IMR-90 (cell line): ENCODE data around the gene TNFRSF11A.

Experiments used
- BHLHE40 ChIP-seq: fragments of 150-350 bp; IDR thresholded peaks from 2 replicates; pipeline ENCODE4 v1.6.1; 2016; ENCODE audit warnings: mild to moderate bottlenecking, low read depth, low read length
- CEBPB ChIP-seq: IDR thresholded peaks from 2 replicates; pipeline ENCODE4 v1.6.1; 2012; ENCODE audit warnings: low read depth, low read length, improper control_type of control experiment
- FOS ChIP-seq: fragments of 150-350 bp; IDR thresholded peaks from 2 replicates; pipeline ENCODE4 v1.6.1; 2016; ENCODE audit warnings: low read depth, low read length
- MAZ ChIP-seq: IDR thresholded peaks from 2 replicates; pipeline ENCODE4 v1.6.1; 2012; ENCODE audit warnings: low read depth, mild to moderate bottlenecking, low read length, improper control_type of control experiment, moderate library complexity, borderline replicate concordance
- MXI1 ChIP-seq: IDR thresholded peaks from 2 replicates; pipeline ENCODE4 v1.6.1; 2012; ENCODE audit warnings: low read depth, mild to moderate bottlenecking, low read length, moderate library complexity, borderline replicate concordance
- POLR2A ChIP-seq: IDR thresholded peaks from 2 replicates; pipeline ENCODE4 v1.6.1; 2012; ENCODE audit warnings: mild to moderate bottlenecking, low read depth, low read length
- RAD21 ChIP-seq: IDR thresholded peaks from 2 replicates; pipeline ENCODE4 v1.6.1; 2012; ENCODE audit warnings: low read length, improper control_type of control experiment
- RFX5 ChIP-seq: IDR thresholded peaks from 2 replicates; pipeline ENCODE4 v1.8.0; 2012; ENCODE audit warnings: low read depth, mild to moderate bottlenecking, low read length, moderate library complexity
- SMC3 ChIP-seq: fragments of 150-350 bp; IDR thresholded peaks from 2 replicates; pipeline ENCODE4 v1.6.1; 2016; ENCODE audit warnings: low read depth, mild to moderate bottlenecking, antibody characterized with exemption, low read length, moderate library complexity
- TF ChIP-seq, protein P1 (sequence below): conservative IDR thresholded peaks from 2 replicates; pipeline ENCODE4 v1.5.1; 2012; ENCODE audit warnings: mild to moderate bottlenecking, low read depth, low read length, improper control_type of control experiment
- TF ChIP-seq, protein P2 (sequence below): fragments of 150-350 bp; IDR thresholded peaks from 2 replicates; pipeline ENCODE4 v1.6.1; 2016; ENCODE audit warnings: low read depth, mild to moderate bottlenecking, low read length, moderate library complexity, borderline replicate concordance
- TF ChIP-seq, protein P3 (sequence below): fragments of 150-350 bp; IDR thresholded peaks from 2 replicates; pipeline ENCODE4 v1.6.1; 2017; ENCODE audit warnings: mild to moderate bottlenecking, antibody characterized with exemption, low read length, low read depth

GRCh38 chr18:62384068-62384467 lies 59.0 kb downstream of the TNFRSF11A start:
- TF ChIP-seq, protein P1, sequence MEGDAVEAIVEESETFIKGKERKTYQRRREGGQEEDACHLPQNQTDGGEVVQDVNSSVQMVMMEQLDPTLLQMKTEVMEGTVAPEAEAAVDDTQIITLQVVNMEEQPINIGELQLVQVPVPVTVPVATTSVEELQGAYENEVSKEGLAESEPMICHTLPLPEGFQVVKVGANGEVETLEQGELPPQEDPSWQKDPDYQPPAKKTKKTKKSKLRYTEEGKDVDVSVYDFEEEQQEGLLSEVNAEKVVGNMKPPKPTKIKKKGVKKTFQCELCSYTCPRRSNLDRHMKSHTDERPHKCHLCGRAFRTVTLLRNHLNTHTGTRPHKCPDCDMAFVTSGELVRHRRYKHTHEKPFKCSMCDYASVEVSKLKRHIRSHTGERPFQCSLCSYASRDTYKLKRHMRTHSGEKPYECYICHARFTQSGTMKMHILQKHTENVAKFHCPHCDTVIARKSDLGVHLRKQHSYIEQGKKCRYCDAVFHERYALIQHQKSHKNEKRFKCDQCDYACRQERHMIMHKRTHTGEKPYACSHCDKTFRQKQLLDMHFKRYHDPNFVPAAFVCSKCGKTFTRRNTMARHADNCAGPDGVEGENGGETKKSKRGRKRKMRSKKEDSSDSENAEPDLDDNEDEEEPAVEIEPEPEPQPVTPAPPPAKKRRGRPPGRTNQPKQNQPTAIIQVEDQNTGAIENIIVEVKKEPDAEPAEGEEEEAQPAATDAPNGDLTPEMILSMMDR, result no peak
- TF ChIP-seq MAZ, result no peak
- TF ChIP-seq MXI1, result no peak
- TF ChIP-seq POLR2A, result no peak
- TF ChIP-seq, protein P2, sequence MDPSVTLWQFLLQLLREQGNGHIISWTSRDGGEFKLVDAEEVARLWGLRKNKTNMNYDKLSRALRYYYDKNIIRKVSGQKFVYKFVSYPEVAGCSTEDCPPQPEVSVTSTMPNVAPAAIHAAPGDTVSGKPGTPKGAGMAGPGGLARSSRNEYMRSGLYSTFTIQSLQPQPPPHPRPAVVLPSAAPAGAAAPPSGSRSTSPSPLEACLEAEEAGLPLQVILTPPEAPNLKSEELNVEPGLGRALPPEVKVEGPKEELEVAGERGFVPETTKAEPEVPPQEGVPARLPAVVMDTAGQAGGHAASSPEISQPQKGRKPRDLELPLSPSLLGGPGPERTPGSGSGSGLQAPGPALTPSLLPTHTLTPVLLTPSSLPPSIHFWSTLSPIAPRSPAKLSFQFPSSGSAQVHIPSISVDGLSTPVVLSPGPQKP, result no peak
- no peak for TF ChIP-seq SMC3
- no peak for TF ChIP-seq CEBPB
- no peak for TF ChIP-seq RFX5
- TF ChIP-seq, protein P3, sequence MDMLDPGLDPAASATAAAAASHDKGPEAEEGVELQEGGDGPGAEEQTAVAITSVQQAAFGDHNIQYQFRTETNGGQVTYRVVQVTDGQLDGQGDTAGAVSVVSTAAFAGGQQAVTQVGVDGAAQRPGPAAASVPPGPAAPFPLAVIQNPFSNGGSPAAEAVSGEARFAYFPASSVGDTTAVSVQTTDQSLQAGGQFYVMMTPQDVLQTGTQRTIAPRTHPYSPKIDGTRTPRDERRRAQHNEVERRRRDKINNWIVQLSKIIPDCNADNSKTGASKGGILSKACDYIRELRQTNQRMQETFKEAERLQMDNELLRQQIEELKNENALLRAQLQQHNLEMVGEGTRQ, result no peak
- no peak for TF ChIP-seq RAD21
- no peak for TF ChIP-seq FOS
- no peak for TF ChIP-seq BHLHE40
